Smooth muscle cell of the coronary artery (primary cell): ENCODE measurements around the gene PIGBOS1. TPM values are rescaled to one million over a fixed set of nuclear protein-coding genes. Genes with fewer than 3 reads are reported as not detected.

ENCODE experiments used
- total RNA-seq: library from RNA; depleted of rRNA; stranded (reverse); fragments of >200 nt; gene quantifications from 2 replicates; pipeline ENCODE4 v1.2.3, GENCODE V29; 2014; ENCODE audit warnings: low replicate concordance

PIGBOS1 gene
- total RNA-seq, result 2.8 and 5.6 TPM in 2 replicates

GRCh38 chr15:55318588-55319494, at the start of gene PIGBOS1, which contains the start of gene PIGB:
Gene PIGBOS1 (minus strand): TSS chr15:55319123. CDS start chr15:55317792, 1,331 bp downstream.
Gene PIGB (plus strand): TSS chr15:55319222. CDS start chr15:55319251, 29 bp downstream.

GRCh38 chr15:55289746-55290527, 29.0 kb downstream of the PIGBOS1 start, which contains the start of gene RAB27A:
Gene RAB27A (minus strand): TSS chr15:55289813. CDS start chr15:55234934, 54,879 bp downstream.

Other genes starting within 250 kb of the PIGBOS1 start
- gene RSL24D1, start 122.2 kb downstream of the PIGBOS1 start, total RNA-seq, result 59.8 and 83.9 TPM in 2 replicates
- gene RAB27A, start 29.3 kb downstream of the PIGBOS1 start, total RNA-seq, result 7.2 and 7.7 TPM in 2 replicates
- gene PIGB, start 99 bp upstream of the PIGBOS1 start, total RNA-seq, result 8.6 and 13.6 TPM in 2 replicates
- gene CCPG1, start 89.2 kb upstream of the PIGBOS1 start, total RNA-seq, result 56.9 and 66.5 TPM in 2 replicates
- gene PIERCE2, start 89.4 kb upstream of the PIGBOS1 start, total RNA-seq, result 1.5 and 2.1 TPM in 2 replicates
- gene DNAAF4, start 189.1 kb upstream of the PIGBOS1 start, total RNA-seq, result 2.3 and 3.7 TPM in 2 replicates